Subcutaneous abdominal adipose tissue (tissue), 5 donors: ENCODE data around the gene TREX2.

Source experiments
- H3K27ac ChIP-seq: one replicate; pipeline ENCODE4 v1.7.0; 2013; ENCODE audit warnings: low read depth, mild to moderate bottlenecking, inconsistent platforms, low read length, moderate library complexity
- H3K27me3 ChIP-seq, 5 donors: one replicate each; pipeline ENCODE4 v1.7.0; 2013; ENCODE audit warnings: low read length in 5 of 5, inconsistent platforms in 1 of 5; ENCODE audit not compliant: control insufficient read depth in 5 of 5, insufficient read depth in 4 of 5
- H3K36me3 ChIP-seq, 5 donors: one replicate each; pipeline ENCODE4 v1.7.0; 2013; ENCODE audit warnings: low read length in 5 of 5; ENCODE audit not compliant: control insufficient read depth in 5 of 5, insufficient read depth in 5 of 5
- H3K4me1 ChIP-seq, 5 donors: one replicate each; pipeline ENCODE4 v1.7.0; 2013; ENCODE audit warnings: low read length in 5 of 5, mild to moderate bottlenecking in 3 of 5, moderate library complexity in 1 of 5; ENCODE audit not compliant: control insufficient read depth in 5 of 5, insufficient read depth in 5 of 5
- H3K4me3 ChIP-seq, 5 donors: one replicate each; pipeline ENCODE4 v1.7.0; 2013; ENCODE audit warnings: low read length in 5 of 5, low read depth in 1 of 5
- H3K9ac ChIP-seq, 5 donors: one replicate each; pipeline ENCODE4 v1.7.0; 2013; ENCODE audit warnings: low read length in 5 of 5, mild to moderate bottlenecking in 4 of 5, moderate library complexity in 3 of 5
- H3K9me3 ChIP-seq, 5 donors: one replicate each; pipeline ENCODE4 v1.7.0; 2013; ENCODE audit warnings: low read length in 5 of 5; ENCODE audit not compliant: control insufficient read depth in 5 of 5
- donor health status: healthy.
- donor health status: healthy.
- donor health status: healthy.
- donor health status: healthy.
- donor health status: healthy.

Gene TREX2

DNA sequence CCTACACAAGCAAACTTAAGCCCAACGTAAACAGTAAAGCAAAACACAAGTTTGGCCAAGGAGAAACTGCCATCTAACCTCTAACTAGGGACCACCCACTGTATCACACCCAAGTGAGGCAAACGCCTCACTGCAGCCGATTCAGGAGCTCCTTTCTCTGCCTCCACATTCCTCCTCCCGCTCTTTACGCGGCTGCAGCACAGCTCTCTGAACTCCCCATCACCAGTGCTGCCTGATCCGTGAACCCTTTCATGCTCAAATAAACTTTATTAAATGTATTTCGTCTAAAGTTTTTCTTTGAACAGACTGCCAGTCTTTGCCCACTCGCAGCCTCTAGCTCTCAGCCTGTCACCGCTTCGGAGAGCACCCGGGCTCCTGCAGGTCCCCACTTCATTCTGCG is 51.2 kb downstream of the TREX2 start:
- Histone ChIP-seq H3K9ac (no peak overlapping the region), H3K9me3 (no peaks in the 10 kb centered on the region), H3K36me3 (no peaks in the 10 kb centered on the region), H3K4me3 (no peak overlapping the region), H3K27ac (no peak overlapping the region), H3K27me3 (peaks cover 3 to 12% (median 9%) of the 10 kb centered on the region in 5 donors), H3K4me1 (peaks cover 0 to 12% (median 10%) of the 10 kb centered on the region in 5 donors)
